CD4-positive, alpha-beta T cell (primary cell): Measurements from ENCODE around the gene C20orf141. TPM values are rescaled to one million over a fixed set of nuclear protein-coding genes. Genes with fewer than 3 reads are reported as not detected.

ENCODE experiments used
- ATAC-seq: fragments of 200-7000 bp; cut with Tn5 transposase; one replicate; pipeline ENCODE4 v1.10.0; 2022; ENCODE audit warnings: mild to moderate bottlenecking; ENCODE audit not compliant: poor library complexity
- CTCF ChIA-PET: fragments of 350-600 bp; sonication (Branson Sonifier 250); formaldehyde crosslinking; loops from one replicate; lab custom pipeline; 2021; ENCODE audit warnings: antibody characterized with exemption, inconsistent platforms; lab: Charles Lee
- POLR2A ChIA-PET: fragments of 350-600 bp; sonication (Branson Sonifier 250); formaldehyde crosslinking; loops from one replicate; lab custom pipeline; 2021; ENCODE audit warnings: antibody characterized with exemption, inconsistent platforms; lab: Charles Lee
- DNase-seq, 14 experiments: peaks; one replicate each; pipeline ENCODE4 v3.0.0-alpha.2; 2013 to 2020; ENCODE audit warnings: mixed read lengths in 2 of 14
- H3K27ac ChIP-seq, 2 donors: one replicate each; pipeline versions ENCODE4 v1.5.1 to v1.7.0; 2013; ENCODE audit warnings: low read length in 2 of 2, low read depth in 1 of 2, mild to moderate bottlenecking in 1 of 2
- H3K27me3 ChIP-seq, 2 experiments: 1 replicate in 1 of 2; 2 replicates in 1 of 2; pipeline versions ENCODE4 v1.6.1 to v1.7.0; 2013; ENCODE audit warnings: low read length in 2 of 2, control low read depth in 1 of 2, mild to moderate bottlenecking in 1 of 2, moderate library complexity in 1 of 2; ENCODE audit not compliant: insufficient read depth in 2 of 2, control insufficient read depth in 1 of 2
- H3K36me3 ChIP-seq: one replicate; pipeline ENCODE4 v1.6.1; 2013; ENCODE audit warnings: low read length, control low read depth; ENCODE audit not compliant: insufficient read depth
- H3K4me1 ChIP-seq: one replicate; pipeline ENCODE4 v1.6.1; 2013; ENCODE audit warnings: low read length, control low read depth; ENCODE audit not compliant: insufficient read depth
- H3K4me3 ChIP-seq: one replicate; pipeline ENCODE4 v1.5.1; 2013; ENCODE audit warnings: mild to moderate bottlenecking, low read length, moderate library complexity
- H3K9me3 ChIP-seq, 2 experiments: 1 replicate in 1 of 2; 2 replicates in 1 of 2; pipeline versions ENCODE4 v1.6.1 to v1.7.0; 2013; ENCODE audit warnings: low read length in 2 of 2, mild to moderate bottlenecking in 2 of 2, control low read depth in 1 of 2, moderate library complexity in 1 of 2; ENCODE audit not compliant: control insufficient read depth in 1 of 2, insufficient read depth in 1 of 2
- H3K27ac Mint-ChIP-seq: one replicate; pipeline ENCODE4 v1.8.0; 2020; ENCODE audit warnings: mixed read lengths
- H3K27me3 Mint-ChIP-seq: one replicate; pipeline ENCODE4 v1.8.0; 2021; ENCODE audit warnings: mixed read lengths
- H3K36me3 Mint-ChIP-seq: one replicate; pipeline ENCODE4 v1.8.0; 2021; ENCODE audit warnings: low read depth, mixed read lengths
- H3K4me1 Mint-ChIP-seq: one replicate; pipeline ENCODE4 v1.8.0; 2021; ENCODE audit warnings: low read depth, mixed read lengths
- H3K4me3 Mint-ChIP-seq: one replicate; pipeline ENCODE4 v1.8.0; 2020; ENCODE audit warnings: mild to moderate bottlenecking, mixed read lengths
- H3K9me3 Mint-ChIP-seq: one replicate; pipeline ENCODE4 v1.8.0; 2020; ENCODE audit warnings: mixed read lengths
- CTCF ChIP-seq: fragments of 200-600 bp; IDR thresholded peaks from one replicate; pipeline ENCODE4 v1.8.0; 2022; ENCODE audit warnings: antibody characterized with exemption, mild to moderate bottlenecking
- intact Hi-C, 2 experiments: fragments of 100-400 bp; cut with DNase I in 1 of 2; cut with micrococcal nuclease in 1 of 2; formaldehyde crosslinking; loops; one replicate each; pipeline versions ENCODE4 v1.15.1 to v1.9.0; 2023 to 2025; cut with DNase I, micrococcal nuclease
- total RNA-seq, 174 experiments: library from RNA in 2 of 174; stranded (reverse) in 2 of 174; gene quantifications; one replicate each; pipeline ENCODE4 v1.2.3 and lab custom pipeline; 2021 to 2026

Gene C20orf141
- total RNA-seq, 2 experiments from 2014 or later = not detected

- ATAC-seq (peak; percentile 17), DNase-seq (peak in 1 of 14 experiments; percentile 14)
- H3K4me1 ChIP-seq = peaks cover 25% of the 10 kb centered on the region
Measured at GRCh38 chr20:2799688-2800520, 14.9 kb upstream of the C20orf141 start.

GRCh38 chr20:2800521-2801285 is 14.1 kb upstream of the C20orf141 start, which contains the start of gene CPXM1:
TSS of gene CPXM1 (minus strand) at chr20:2800627. CDS start at chr20:2800572, 55 bp downstream.
- CTCF ChIA-PET = no interaction called here
- peaks cover 81% of the 10 kb centered on the region for H3K27me3 Mint-ChIP-seq
- DNase-seq = peak in 2 of 14 experiments; percentile 18 to 25

More at GRCh38 chr20:2799688-2800520, 14.9 kb upstream of the C20orf141 start:
- Mint-ChIP-seq H3K4me1 (peaks cover 25% of the 10 kb centered on the region), H3K27me3 (peaks cover 82% of the 10 kb centered on the region), H3K27ac (no peak overlapping the region), H3K4me3 (peak overlapping the region; percentile 88), H3K36me3 (no peaks in the 10 kb centered on the region), H3K9me3 (no peaks in the 10 kb centered on the region)
- TF ChIP-seq CTCF = no peak
- intact Hi-C loops = loop anchor here in 1 of 2 experiments (10.0 kb wide), 1 partner anchor 1185 kb away; no protein-coding TSS in a partner anchor
- no peaks in the 10 kb centered on the region for H3K36me3 ChIP-seq
- peaks cover 50 to 57% of the 10 kb centered on the region in 2 experiments for H3K27me3 ChIP-seq
- peak overlapping the region; percentile 51 for H3K4me3 ChIP-seq
- no peak overlapping the region for H3K27ac ChIP-seq
- H3K9me3 ChIP-seq = peaks cover 0 to 14% of the 10 kb centered on the region in 2 experiments
- ChIA-PET POLR2A (interaction anchor here (1.6 kb wide), 1 partner anchor 40 kb away, joined by 3 read pairs; the partner anchor contains the start of genes PCED1A and VPS16), CTCF (no interaction called here)

More at GRCh38 chr20:2800521-2801285, 14.1 kb upstream of the C20orf141 start, which contains the start of gene CPXM1:
- Histone ChIP-seq H3K27me3 (peaks cover 57 to 61% of the 10 kb centered on the region in 2 experiments), H3K4me1 (peaks cover 25% of the 10 kb centered on the region), H3K36me3 (no peaks in the 10 kb centered on the region), H3K9me3 (peaks cover 0 to 19% of the 10 kb centered on the region in 2 experiments), H3K4me3 (peak within 1 kb of the TSS; percentile 51), H3K27ac (no peak within 1 kb of the TSS)
- intact Hi-C loops = loop anchor here in 1 of 2 experiments (10.0 kb wide), 1 partner anchor 1184 kb away; no protein-coding TSS in a partner anchor
- peak within 1 kb of the TSS; percentile 88 for H3K4me3 Mint-ChIP-seq
- H3K27ac Mint-ChIP-seq = no peak within 1 kb of the TSS
- no peak for TF ChIP-seq CTCF
- no peaks in the 10 kb centered on the region for H3K9me3 Mint-ChIP-seq
- H3K36me3 Mint-ChIP-seq = no peaks in the 10 kb centered on the region
- H3K4me1 Mint-ChIP-seq = peaks cover 25% of the 10 kb centered on the region
- POLR2A ChIA-PET = interaction anchor here (1.6 kb wide), 1 partner anchor 39 kb away, joined by 3 read pairs; the partner anchor contains the start of genes PCED1A and VPS16
- ATAC-seq = peak; percentile 11
